H9 (cell line): ENCODE results near the gene MBD5. TPM values are rescaled to one million over a fixed set of nuclear protein-coding genes. Genes with fewer than 3 reads are reported as not detected.

Source experiments
- DNase-seq: peaks from one replicate; pipeline ENCODE4 v3.0.0-alpha.2; 2017
- H2AFZ ChIP-seq: one replicate; pipeline ENCODE4 v1.6.1; 2013; ENCODE audit warnings: mild to moderate bottlenecking, low read length, control low read depth, moderate library complexity
- H2AK5ac ChIP-seq: 2 replicates; pipeline ENCODE4 v1.6.1; 2013; ENCODE audit warnings: low read length, control low read depth, mixed read lengths; ENCODE audit not compliant: insufficient read length
- H2BK120ac ChIP-seq: one replicate; pipeline ENCODE4 v1.6.1; 2013; ENCODE audit warnings: low read depth, mild to moderate bottlenecking, low read length, control low read depth, inconsistent platforms; ENCODE audit not compliant: poor library complexity, severe bottlenecking
- H2BK12ac ChIP-seq: 2 replicates; pipeline ENCODE4 v1.6.1; 2013; ENCODE audit warnings: low read length, control low read depth, mixed read lengths, low read depth; ENCODE audit not compliant: insufficient read length
- H2BK15ac ChIP-seq: 2 replicates; pipeline ENCODE4 v1.6.1; 2013; ENCODE audit warnings: low read depth, low read length, control low read depth
- H2BK20ac ChIP-seq: one replicate; pipeline ENCODE4 v1.6.1; 2013; ENCODE audit warnings: low read depth, mild to moderate bottlenecking, low read length, control low read depth, inconsistent platforms; ENCODE audit not compliant: poor library complexity, severe bottlenecking
- H2BK5ac ChIP-seq: 2 replicates; pipeline ENCODE4 v1.6.1; 2013; ENCODE audit warnings: low read length, control low read depth, mixed read lengths; ENCODE audit not compliant: insufficient read length
- H3K14ac ChIP-seq: 2 replicates; pipeline ENCODE4 v1.6.1; 2013; ENCODE audit warnings: low read length, control low read depth; ENCODE audit not compliant: insufficient read depth
- H3K18ac ChIP-seq: 2 replicates; pipeline ENCODE4 v1.6.1; 2013; ENCODE audit warnings: low read depth, mild to moderate bottlenecking, mixed read lengths, low read length, control low read depth; ENCODE audit not compliant: insufficient read length
- H3K23ac ChIP-seq: 2 replicates; pipeline ENCODE4 v1.6.1; 2013; ENCODE audit warnings: low read length, control low read depth, mixed read lengths, low read depth; ENCODE audit not compliant: insufficient read length
- H3K23me2 ChIP-seq: 2 replicates; pipeline ENCODE4 v1.6.1; 2013; ENCODE audit warnings: low read depth, mild to moderate bottlenecking, mixed read lengths, low read length, control low read depth; ENCODE audit not compliant: insufficient read length, poor library complexity, severe bottlenecking
- H3K27ac ChIP-seq: 2 replicates; pipeline ENCODE4 v1.5.1; 2013; ENCODE audit warnings: low read length, control low read depth, mixed read lengths, low read depth; ENCODE audit not compliant: insufficient read length
- H3K27me3 ChIP-seq: 2 replicates; pipeline ENCODE4 v1.6.1; 2013; ENCODE audit warnings: low read length, control low read depth, inconsistent platforms; ENCODE audit not compliant: insufficient read depth
- H3K4ac ChIP-seq: 2 replicates; pipeline ENCODE4 v1.6.1; 2013; ENCODE audit warnings: low read depth, mild to moderate bottlenecking, control low read depth, inconsistent platforms, low read length, moderate library complexity
- H3K4me1 ChIP-seq: 2 replicates; pipeline ENCODE4 v1.6.1; 2013; ENCODE audit warnings: low read length, control low read depth, inconsistent platforms; ENCODE audit not compliant: insufficient read depth
- H3K4me2 ChIP-seq: 2 replicates; pipeline ENCODE4 v1.6.1; 2013; ENCODE audit warnings: low read length, control low read depth, mixed read lengths; ENCODE audit not compliant: insufficient read length, insufficient read depth
- H3K56ac ChIP-seq: 2 replicates; pipeline ENCODE4 v1.6.1; 2013; ENCODE audit warnings: low read depth, mild to moderate bottlenecking, mixed read lengths, low read length, control low read depth; ENCODE audit not compliant: insufficient read length
- H3K79me1 ChIP-seq: 2 replicates; pipeline ENCODE4 v1.6.1; 2013; ENCODE audit warnings: low read depth, mild to moderate bottlenecking, moderate library complexity, low read length, control low read depth, inconsistent platforms; ENCODE audit not compliant: insufficient read depth, poor library complexity, severe bottlenecking
- H3K79me2 ChIP-seq: 2 replicates; pipeline ENCODE4 v1.6.1; 2013; ENCODE audit warnings: low read length, control low read depth, inconsistent platforms; ENCODE audit not compliant: insufficient read depth
- H3K9ac ChIP-seq: 2 replicates; pipeline ENCODE4 v1.6.1; 2013; ENCODE audit warnings: low read length, control low read depth, mixed read lengths; ENCODE audit not compliant: insufficient read length; ENCODE audit errors: extremely low read depth
- H3K9me3 ChIP-seq: one replicate; pipeline ENCODE4 v1.6.1; 2013; ENCODE audit warnings: low read depth, low read length, inconsistent platforms; ENCODE audit not compliant: control insufficient read depth
- H3T11ph ChIP-seq: one replicate; pipeline ENCODE4 v1.6.1; 2013; ENCODE audit warnings: mild to moderate bottlenecking, low read length, control low read depth, inconsistent platforms
- H4K20me1 ChIP-seq: one replicate; pipeline ENCODE4 v1.6.1; 2013; ENCODE audit not compliant: control insufficient read depth, insufficient read length, insufficient read depth
- H4K5ac ChIP-seq: 2 replicates; pipeline ENCODE4 v1.6.1; 2013; ENCODE audit warnings: low read depth, mild to moderate bottlenecking, mixed read lengths, low read length, control low read depth; ENCODE audit not compliant: insufficient read length
- H4K8ac ChIP-seq: replicated peaks from 2 replicates; pipeline ENCODE4 v1.6.1; 2013; ENCODE audit warnings: low read length, control low read depth, mixed read lengths, low read depth; ENCODE audit not compliant: insufficient read length
- H4K91ac ChIP-seq: 2 replicates; pipeline ENCODE4 v1.6.1; 2013; ENCODE audit warnings: low read depth, mild to moderate bottlenecking, moderate library complexity, mixed read lengths, low read length, control low read depth; ENCODE audit not compliant: insufficient read length
- H3K27ac Mint-ChIP-seq, 3 experiments: 2 replicates in 2 of 3; 3 replicates in 1 of 3; pipeline ENCODE4 v1.8.0; 2020 to 2021; ENCODE audit warnings: mixed read lengths in 3 of 3, mild to moderate bottlenecking in 1 of 3, moderate library complexity in 1 of 3
- H3K27me3 Mint-ChIP-seq: 2 replicates; pipeline ENCODE4 v1.8.0; 2021; ENCODE audit warnings: low read depth, mild to moderate bottlenecking, moderate library complexity, mixed read lengths
- H3K36me3 Mint-ChIP-seq, 3 experiments: 2 replicates in 2 of 3; 3 replicates in 1 of 3; pipeline ENCODE4 v1.8.0; 2020 to 2021; ENCODE audit warnings: low read depth in 3 of 3, mixed read lengths in 3 of 3; ENCODE audit not compliant: insufficient read depth in 1 of 3
- H3K4me1 Mint-ChIP-seq, 2 experiments: 2 replicates each; pipeline ENCODE4 v1.8.0; 2020; ENCODE audit warnings: mixed read lengths in 2 of 2
- H3K4me3 Mint-ChIP-seq, 2 experiments: 2 replicates in 1 of 2; 3 replicates in 1 of 2; pipeline ENCODE4 v1.8.0; 2020 to 2021; ENCODE audit warnings: mild to moderate bottlenecking in 2 of 2, mixed read lengths in 2 of 2, moderate library complexity in 1 of 2
- H3K9me3 Mint-ChIP-seq, 2 experiments: 2 replicates in 1 of 2; 3 replicates in 1 of 2; pipeline ENCODE4 v1.8.0; 2020; ENCODE audit warnings: mild to moderate bottlenecking in 2 of 2, mixed read lengths in 2 of 2, moderate library complexity in 1 of 2
- total RNA-seq: library from RNA; stranded (reverse); gene quantifications from 2 replicates; pipeline ENCODE4 v1.2.1, GENCODE V29; 2021
- TF ChIP-seq, protein P1 (sequence below): fragments of 200-600 bp; sonication (generic); conservative IDR thresholded peaks from 3 replicates; pipeline ENCODE4 v1.8.0; 2021; ENCODE audit warnings: antibody characterized with exemption, mild to moderate bottlenecking

MBD5 gene
- total RNA-seq, 1 experiment from 2014 or later = 23.1 TPM

DNA sequence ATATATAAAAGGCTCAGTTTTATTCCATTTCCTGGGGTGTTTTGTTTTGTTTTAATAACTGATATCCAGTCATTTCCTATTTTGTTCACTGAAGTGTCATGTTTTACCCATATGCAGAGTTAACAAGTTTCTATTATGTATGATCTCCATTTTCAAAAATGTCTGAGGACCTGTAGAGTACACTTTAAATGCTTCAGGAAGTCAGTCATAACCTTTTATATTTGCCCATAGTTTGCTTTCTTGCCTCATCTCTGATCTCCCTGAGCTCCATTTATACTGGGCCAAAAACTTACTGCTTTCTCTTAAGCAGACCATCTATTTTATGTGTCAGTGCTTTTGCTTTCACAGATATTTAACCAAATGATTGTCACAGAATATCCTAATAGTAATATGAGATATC lies 278.7 kb downstream of the MBD5 start:
- no peak overlapping the region for H3K27ac Mint-ChIP-seq
- Histone ChIP-seq H2BK5ac (no peak overlapping the region), H3K23me2 (no peaks in the 10 kb centered on the region), H3K4me2 (no peak overlapping the region), H3K79me2 (no peaks in the 10 kb centered on the region), H3K23ac (no peak overlapping the region), H4K5ac (no peak overlapping the region), H3K9me3 (no peaks in the 10 kb centered on the region), H4K20me1 (no peaks in the 10 kb centered on the region), H3K9ac (no peak overlapping the region), H2BK12ac (no peak overlapping the region), H3K56ac (no peak overlapping the region), H2BK120ac (no peak overlapping the region), H3K27ac (no peak overlapping the region), H4K8ac (no peak overlapping the region), H2AFZ (no peak overlapping the region), H3K4me1 (peaks cover 5% of the 10 kb centered on the region; the same call in 1 of the 2 replicates), H3K4ac (no peak overlapping the region), H2BK20ac (no peak overlapping the region), H3K14ac (no peak overlapping the region), H3K79me1 (no peaks in the 10 kb centered on the region), H4K91ac (no peak overlapping the region), H3T11ph (no peak overlapping the region), H2BK15ac (no peak overlapping the region), H2AK5ac (no peak overlapping the region), H3K27me3 (no peaks in the 10 kb centered on the region), H3K18ac (no peak overlapping the region)
- H3K27me3 Mint-ChIP-seq = no peaks in the 10 kb centered on the region
- no peak overlapping the region for H3K4me3 Mint-ChIP-seq
- H3K9me3 Mint-ChIP-seq = peaks cover 0 to 4% of the 10 kb centered on the region in 2 experiments; a peak in 1 of 5 replicates
- H3K4me1 Mint-ChIP-seq = peaks cover 44 to 47% of the 10 kb centered on the region in 2 experiments
- peaks cover 0 to 3% (median 0%) of the 10 kb centered on the region in 3 experiments; a peak in 1 of 7 replicates for H3K36me3 Mint-ChIP-seq
- TF ChIP-seq, protein P1, sequence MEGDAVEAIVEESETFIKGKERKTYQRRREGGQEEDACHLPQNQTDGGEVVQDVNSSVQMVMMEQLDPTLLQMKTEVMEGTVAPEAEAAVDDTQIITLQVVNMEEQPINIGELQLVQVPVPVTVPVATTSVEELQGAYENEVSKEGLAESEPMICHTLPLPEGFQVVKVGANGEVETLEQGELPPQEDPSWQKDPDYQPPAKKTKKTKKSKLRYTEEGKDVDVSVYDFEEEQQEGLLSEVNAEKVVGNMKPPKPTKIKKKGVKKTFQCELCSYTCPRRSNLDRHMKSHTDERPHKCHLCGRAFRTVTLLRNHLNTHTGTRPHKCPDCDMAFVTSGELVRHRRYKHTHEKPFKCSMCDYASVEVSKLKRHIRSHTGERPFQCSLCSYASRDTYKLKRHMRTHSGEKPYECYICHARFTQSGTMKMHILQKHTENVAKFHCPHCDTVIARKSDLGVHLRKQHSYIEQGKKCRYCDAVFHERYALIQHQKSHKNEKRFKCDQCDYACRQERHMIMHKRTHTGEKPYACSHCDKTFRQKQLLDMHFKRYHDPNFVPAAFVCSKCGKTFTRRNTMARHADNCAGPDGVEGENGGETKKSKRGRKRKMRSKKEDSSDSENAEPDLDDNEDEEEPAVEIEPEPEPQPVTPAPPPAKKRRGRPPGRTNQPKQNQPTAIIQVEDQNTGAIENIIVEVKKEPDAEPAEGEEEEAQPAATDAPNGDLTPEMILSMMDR = no peak
- no peak for DNase-seq
